Measurements from ENCODE around the gene REG1A. TPM values are rescaled to one million over a fixed set of nuclear protein-coding genes. Genes with fewer than 3 reads are reported as not detected.

Gene REG1A
- total RNA-seq, 6 donors from 2014 or later, result 5.7 to 12.0 TPM; not detected in 4

- H3K4me3 ChIP-seq, result no peak overlapping the region
- H3K36me3 ChIP-seq, result no peaks in the 10 kb centered on the region
- no peak for DNase-seq
- TF ChIP-seq POLR2A (IDR thresholded peaks at IDR 0.05) (no peak), EP300 (IDR thresholded peaks at IDR 0.05) (no peak), CTCF (IDR thresholded peaks at IDR 0.05) (no peak), POLR2AphosphoS5 (IDR thresholded peaks at IDR 0.05) (no peak)
- H3K4me1 ChIP-seq, result no peaks in the 10 kb centered on the region
- ATAC-seq (ENCODE audit: low FRiP score in 2 of 2), result no peak
- no peaks in the 10 kb centered on the region for H3K27me3 ChIP-seq
- 73 to 82% methylated on average over 3 of the region's 3 CpGs for WGBS, 2 donors
- no peak overlapping the region for H3K27ac ChIP-seq
- no peaks in the 10 kb centered on the region for H3K9me3 ChIP-seq
Observed at GRCh38 chr2:79084495-79085135, 35.7 kb upstream of the REG1A start.

GRCh38 chr2:79085382-79085781 lies 34.9 kb upstream of the REG1A start:
- Histone ChIP-seq H3K27me3 (no peaks in the 10 kb centered on the region), H3K27ac (no peak overlapping the region), H3K36me3 (no peaks in the 10 kb centered on the region), H3K9me3 (no peaks in the 10 kb centered on the region), H3K4me1 (no peaks in the 10 kb centered on the region), H3K4me3 (no peak overlapping the region)
- ATAC-seq (ENCODE audit: low FRiP score in 2 of 2) (no peak), DNase-seq (no peak)
- 80 to 90% methylated on average over 3 of the region's 3 CpGs for WGBS, 2 donors
- TF ChIP-seq CTCF (IDR thresholded peaks at IDR 0.05) (no peak), POLR2AphosphoS5 (IDR thresholded peaks at IDR 0.05) (no peak), EP300 (IDR thresholded peaks at IDR 0.05) (no peak), POLR2A (IDR thresholded peaks at IDR 0.05) (no peak)

GRCh38 chr2:79086255-79086654 lies 34.0 kb upstream of the REG1A start:
- TF ChIP-seq POLR2AphosphoS5 (IDR thresholded peaks at IDR 0.05) (no peak), EP300 (IDR thresholded peaks at IDR 0.05) (no peak), POLR2A (IDR thresholded peaks at IDR 0.05) (no peak), CTCF (IDR thresholded peaks at IDR 0.05) (no peak)
- DNase-seq (no peak), ATAC-seq (ENCODE audit: low FRiP score in 2 of 2) (no peak)
- WGBS, 2 donors, result 49 to 54% methylated on average over 4 of the region's 4 CpGs
- H3K4me3 ChIP-seq, result no peak overlapping the region
- H3K27me3 ChIP-seq, result no peaks in the 10 kb centered on the region
- H3K9me3 ChIP-seq, result no peaks in the 10 kb centered on the region
- no peaks in the 10 kb centered on the region for H3K4me1 ChIP-seq
- no peaks in the 10 kb centered on the region for H3K36me3 ChIP-seq
- no peak overlapping the region for H3K27ac ChIP-seq

GRCh38 chr2:79087785-79088364 lies 32.4 kb upstream of the REG1A start, which contains the start of gene REG1B:
TSS of gene REG1B (minus strand) at chr2:79087993. CDS start at chr2:79087612, 381 bp downstream.
- 74 to 75% methylated on average over 2 of the region's 2 CpGs for WGBS, 2 donors
- H3K27me3 ChIP-seq, result no peaks in the 10 kb centered on the region
- H3K4me3 ChIP-seq, result no peak within 1 kb of the TSS
- no peak for TF ChIP-seq POLR2A (IDR thresholded peaks at IDR 0.05)
- no peak for TF ChIP-seq EP300 (IDR thresholded peaks at IDR 0.05)
- no peak for TF ChIP-seq POLR2AphosphoS5 (IDR thresholded peaks at IDR 0.05)
- no peak for TF ChIP-seq CTCF (IDR thresholded peaks at IDR 0.05)
- no peak for DNase-seq
- no peaks in the 10 kb centered on the region for H3K4me1 ChIP-seq
- H3K27ac ChIP-seq, result no peak within 1 kb of the TSS
- H3K36me3 ChIP-seq, result no peaks in the 10 kb centered on the region
- no peaks in the 10 kb centered on the region for H3K9me3 ChIP-seq
- no peak for ATAC-seq (ENCODE audit: low FRiP score in 2 of 2)

- TF ChIP-seq POLR2AphosphoS5 (IDR thresholded peaks at IDR 0.05), result no peak
- no peak for TF ChIP-seq CTCF (IDR thresholded peaks at IDR 0.05)
- no peak for TF ChIP-seq POLR2A (IDR thresholded peaks at IDR 0.05)
- TF ChIP-seq EP300 (IDR thresholded peaks at IDR 0.05), result no peak
- Histone ChIP-seq H3K27ac (no peak overlapping the region), H3K9me3 (no peaks in the 10 kb centered on the region), H3K4me1 (no peaks in the 10 kb centered on the region), H3K4me3 (no peak overlapping the region), H3K36me3 (no peaks in the 10 kb centered on the region), H3K27me3 (no peaks in the 10 kb centered on the region)
- DNase-seq (no peak), ATAC-seq (ENCODE audit: low FRiP score in 2 of 2) (no peak)
- WGBS, 2 donors, result 84 to 94% methylated on average over 4 of the region's 4 CpGs
Observed at GRCh38 chr2:79090693-79091092, 29.6 kb upstream of the REG1A start.
